HG03280 (cell line): ENCODE data around the gene OR4X1.
"Not testable (repeated sequence)": the region's sequence is repeated elsewhere in the genome, so short reads cannot be mapped to it uniquely, and the experiment has no call there.

Source experiments
- ATAC-seq: cut with Tn5 transposase; IDR thresholded peaks from one replicate; pipeline ENCODE4 v1.9.1; 2021; ENCODE audit warnings: mild to moderate bottlenecking, moderate library complexity; ENCODE audit not compliant: unreplicated experiment

Gene OR4X1

GRCh38 chr11:48263423-48263911 is at the start of gene OR4X1:
TSS of gene OR4X1 (plus strand) at chr11:48263861. CDS start at chr11:48263861, 0 bp downstream.
- no peak for ATAC-seq

GRCh38 chr11:48216510-48216909 is 47.2 kb upstream of the OR4X1 start, which contains the start of gene OR4B1:
TSS of gene OR4B1 (plus strand) at chr11:48216810. CDS start at chr11:48216810, 0 bp downstream.
- ATAC-seq = no peak

- no peak for ATAC-seq
Measured at GRCh38 chr11:48228761-48229160, 34.9 kb upstream of the OR4X1 start.

GRCh38 chr11:48230057-48230456 is 33.6 kb upstream of the OR4X1 start:
- ATAC-seq = not testable (repeated sequence)

GRCh38 chr11:48237727-48238126 is 25.9 kb upstream of the OR4X1 start:
- ATAC-seq = no peak

- ATAC-seq = no peak
Measured at GRCh38 chr11:48242501-48242900, 21.2 kb upstream of the OR4X1 start.

- ATAC-seq = no peak
Measured at GRCh38 chr11:48244804-48245203, 18.9 kb upstream of the OR4X1 start, which contains the start of gene OR4X2. TSS of gene OR4X2 (plus strand) at chr11:48245104. CDS start at chr11:48245104, 0 bp downstream.

- no peak for ATAC-seq
Measured at GRCh38 chr11:48248902-48249301, 14.8 kb upstream of the OR4X1 start.

- ATAC-seq = no peak
Measured at GRCh38 chr11:48261600-48261999, 2.1 kb upstream of the OR4X1 start.

GRCh38 chr11:48270621-48271020 is 7.0 kb downstream of the OR4X1 start:
- no peak for ATAC-seq

- ATAC-seq = no peak
Measured at GRCh38 chr11:48272606-48273005, 8.9 kb downstream of the OR4X1 start.

GRCh38 chr11:48305923-48306322 is 42.3 kb downstream of the OR4X1 start, which contains the start of gene OR4S1:
TSS of gene OR4S1 (plus strand) at chr11:48306223. CDS start at chr11:48306223, 0 bp downstream.
- no peak for ATAC-seq

- ATAC-seq = peak; percentile 88
Measured at GRCh38 chr11:48307760-48308386, 44.2 kb downstream of the OR4X1 start.

GRCh38 chr11:48313590-48313989 is 49.9 kb downstream of the OR4X1 start:
- not testable (repeated sequence) for ATAC-seq
